ENCODE measurements around the gene APOBEC3G. TPM values are rescaled to one million over a fixed set of nuclear protein-coding genes. Genes with fewer than 3 reads are reported as not detected.

APOBEC3G gene
- total RNA-seq, 1 donor from 2014 or later, result 9.7 TPM

GRCh38 chr22:39120983-39121382 lies 43.9 kb downstream of the APOBEC3G start:
- no peak for DNase-seq (ENCODE audit: low read depth)
- Histone ChIP-seq H3K4me3 (ENCODE audit: low read depth, low read length) (no peak overlapping the region), H3K27me3 (ENCODE audit: control insufficient read depth, insufficient read depth, low read length) (peaks cover 4% of the 10 kb centered on the region), H3K36me3 (ENCODE audit: control insufficient read depth, insufficient read depth, low read length) (no peaks in the 10 kb centered on the region)
- TF ChIP-seq CTCF (IDR thresholded peaks at IDR 0.05; ENCODE audit: insufficient read depth, low read length, poor library complexity, severe bottlenecking), result no peak

- no peak for TF ChIP-seq CTCF (IDR thresholded peaks at IDR 0.05; ENCODE audit: insufficient read depth, low read length, poor library complexity, severe bottlenecking)
- no peak for DNase-seq (ENCODE audit: low read depth)
- no peaks in the 10 kb centered on the region for H3K27me3 ChIP-seq (ENCODE audit: control insufficient read depth, insufficient read depth, low read length)
- H3K4me3 ChIP-seq (ENCODE audit: low read depth, low read length), result no peak overlapping the region
- no peaks in the 10 kb centered on the region for H3K36me3 ChIP-seq (ENCODE audit: control insufficient read depth, insufficient read depth, low read length)
Measured at GRCh38 chr22:39122772-39123470, 45.8 kb downstream of the APOBEC3G start.

GRCh38 chr22:39123751-39124581 lies 46.9 kb downstream of the APOBEC3G start:
- DNase-seq (ENCODE audit: low read depth), result no peak
- Histone ChIP-seq H3K4me3 (ENCODE audit: low read depth, low read length) (no peak overlapping the region), H3K36me3 (ENCODE audit: control insufficient read depth, insufficient read depth, low read length) (no peaks in the 10 kb centered on the region), H3K27me3 (ENCODE audit: control insufficient read depth, insufficient read depth, low read length) (peaks cover 2% of the 10 kb centered on the region)
- no peak for TF ChIP-seq CTCF (IDR thresholded peaks at IDR 0.05; ENCODE audit: insufficient read depth, low read length, poor library complexity, severe bottlenecking)

- no peak for TF ChIP-seq CTCF (IDR thresholded peaks at IDR 0.05; ENCODE audit: insufficient read depth, low read length, poor library complexity, severe bottlenecking)
- peaks cover 2% of the 10 kb centered on the region for H3K27me3 ChIP-seq (ENCODE audit: control insufficient read depth, insufficient read depth, low read length)
- H3K36me3 ChIP-seq (ENCODE audit: control insufficient read depth, insufficient read depth, low read length), result no peaks in the 10 kb centered on the region
- H3K4me3 ChIP-seq (ENCODE audit: low read depth, low read length), result no peak overlapping the region
- DNase-seq (ENCODE audit: low read depth), result no peak
Measured at GRCh38 chr22:39125622-39126021, 48.5 kb downstream of the APOBEC3G start.

- TF ChIP-seq CTCF (IDR thresholded peaks at IDR 0.05; ENCODE audit: insufficient read depth, low read length, poor library complexity, severe bottlenecking), result no peak
- no peak overlapping the region for H3K4me3 ChIP-seq (ENCODE audit: low read depth, low read length)
- no peak for DNase-seq (ENCODE audit: low read depth)
- H3K36me3 ChIP-seq (ENCODE audit: control insufficient read depth, insufficient read depth, low read length), result no peaks in the 10 kb centered on the region
- peaks cover 2% of the 10 kb centered on the region for H3K27me3 ChIP-seq (ENCODE audit: control insufficient read depth, insufficient read depth, low read length)
Measured at GRCh38 chr22:39128508-39128907, 51.4 kb downstream of the APOBEC3G start.
